GM12892 (cell line): ENCODE measurements around the gene UNC45A.

Experiments
- POLR2A ChIP-seq: IDR thresholded peaks from 2 replicates; pipeline ENCODE4 v1.6.1; 2011; ENCODE audit warnings: low read depth, low read length, control low read depth
- POLR2AphosphoS5 ChIP-seq: IDR thresholded peaks from 2 replicates; pipeline ENCODE4 v1.6.1; 2011; ENCODE audit warnings: low read depth, low read length, control low read depth

DNA sequence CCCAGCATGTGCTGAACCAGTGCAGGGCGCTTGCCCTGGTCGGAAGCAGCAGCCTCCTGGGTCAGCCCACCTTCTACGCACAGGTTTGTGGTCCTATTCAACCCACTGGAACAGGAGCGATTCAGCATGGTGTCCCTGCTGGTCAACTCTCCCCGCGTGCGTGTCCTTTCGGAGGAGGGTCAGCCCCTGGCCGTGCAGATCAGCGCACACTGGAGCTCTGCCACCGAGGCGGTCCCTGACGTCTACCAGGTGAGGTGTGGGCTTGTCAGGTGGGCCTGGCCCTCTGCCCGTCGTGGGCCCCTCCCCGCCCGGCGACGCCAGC is 23.8 kb upstream of the UNC45A start:
- TF ChIP-seq POLR2AphosphoS5 (no peak), POLR2A (no peak)
